IMR-90 (cell line): ENCODE measurements around the gene TLR10. TPM values are rescaled to one million over a fixed set of nuclear protein-coding genes. Genes with fewer than 3 reads are reported as not detected.

Experiments used
- ATAC-seq: fragments of 200-7000 bp; cut with Tn5 transposase; 2 replicates; pipeline ENCODE4 v1.9.1; 2020; ENCODE audit warnings: low read depth, mild to moderate bottlenecking, moderate library complexity
- BruUV-seq: library from RNA; stranded (reverse); fragments of 400-500 nt; replicated peaks from 2 replicates; lab custom pipeline; 2021; lab: Mats Ljungman, UMichigan
- CTCF ChIA-PET: fragments of 300-600 bp; formaldehyde crosslinking; extraction: SDS; loops from one replicate; lab custom pipeline; 2021; ENCODE audit warnings: antibody characterized with exemption; lab: Yijun Ruan, JAX
- POLR2A ChIA-PET: fragments of 300-600 bp; sonication (Branson Sonifier 250); formaldehyde crosslinking; loops from one replicate; lab custom pipeline; 2022; ENCODE audit warnings: antibody characterized with exemption; ENCODE audit not compliant: unreplicated experiment; lab: Charles Lee
- DNase-seq: peaks from one replicate; pipeline ENCODE4 v3.0.0; 2013
- H2AFZ ChIP-seq: replicated peaks from 2 replicates; pipeline ENCODE3; 2013; ENCODE audit warnings: low read length, mild to moderate bottlenecking; ENCODE audit not compliant: poor library complexity
- H2AK5ac ChIP-seq: 2 replicates; pipeline ENCODE4 v1.6.1; 2013; ENCODE audit warnings: low read depth, low read length, inconsistent platforms
- H2AK9ac ChIP-seq: replicated peaks from 2 replicates; pipeline ENCODE3; 2013; ENCODE audit warnings: mild to moderate bottlenecking, low read depth, low read length, moderate library complexity; ENCODE audit not compliant: poor library complexity
- H2BK120ac ChIP-seq: 2 replicates; pipeline ENCODE4 v1.6.1; 2013; ENCODE audit warnings: low read depth, low read length, inconsistent platforms
- H2BK15ac ChIP-seq: 3 replicates; pipeline ENCODE4 v1.6.1; 2013; ENCODE audit warnings: low read depth, low read length, inconsistent platforms
- H2BK20ac ChIP-seq: 2 replicates; pipeline ENCODE4 v1.6.1; 2013; ENCODE audit warnings: low read depth, mild to moderate bottlenecking, inconsistent platforms, low read length, moderate library complexity
- H2BK5ac ChIP-seq: 2 replicates; pipeline ENCODE4 v1.6.1; 2013; ENCODE audit warnings: mild to moderate bottlenecking, low read depth, low read length, inconsistent platforms; ENCODE audit not compliant: poor library complexity, severe bottlenecking
- H3K14ac ChIP-seq: replicated peaks from 2 replicates; pipeline ENCODE4 v1.6.1; 2013; ENCODE audit warnings: low read depth, low read length, inconsistent platforms
- H3K18ac ChIP-seq: 2 replicates; pipeline ENCODE4 v1.6.1; 2013; ENCODE audit warnings: low read depth, low read length, control low read depth
- H3K23ac ChIP-seq: 2 replicates; pipeline ENCODE4 v1.6.1; 2013; ENCODE audit warnings: low read depth, low read length, inconsistent platforms
- H3K27ac ChIP-seq: 2 replicates; pipeline ENCODE4 v1.5.1; 2013; ENCODE audit warnings: mild to moderate bottlenecking, control low read depth, low read length; ENCODE audit not compliant: insufficient read depth
- H3K27me3 ChIP-seq: 2 replicates; pipeline ENCODE4 v1.6.1; 2013; ENCODE audit warnings: low read length; ENCODE audit not compliant: control insufficient read depth, insufficient read depth
- H3K36me3 ChIP-seq: 2 replicates; pipeline ENCODE4 v1.6.1; 2013; ENCODE audit warnings: low read length, mixed read lengths; ENCODE audit not compliant: control insufficient read depth, insufficient read depth
- H3K4ac ChIP-seq: 2 replicates; pipeline ENCODE4 v1.6.1; 2013; ENCODE audit warnings: low read depth, low read length, inconsistent platforms
- H3K4me1 ChIP-seq: 2 replicates; pipeline ENCODE4 v1.6.1; 2013; ENCODE audit warnings: low read length, mixed read lengths; ENCODE audit not compliant: control insufficient read depth, insufficient read depth
- H3K4me2 ChIP-seq: 2 replicates; pipeline ENCODE4 v1.6.1; 2013; ENCODE audit warnings: low read depth, mild to moderate bottlenecking, control low read depth, low read length, moderate library complexity
- H3K4me3 ChIP-seq: 2 replicates; pipeline ENCODE4 v1.5.1; 2013; ENCODE audit warnings: low read depth, mild to moderate bottlenecking, control low read depth, low read length, moderate library complexity; ENCODE audit not compliant: insufficient read depth
- H3K56ac ChIP-seq: 2 replicates; pipeline ENCODE4 v1.6.1; 2013; ENCODE audit warnings: low read length, inconsistent platforms; ENCODE audit not compliant: insufficient read depth; ENCODE audit errors: extremely low read depth
- H3K79me1 ChIP-seq, 2 experiments: 2 replicates each; pipeline ENCODE4 v1.6.1; 2013; ENCODE audit warnings: low read length in 2 of 2, inconsistent platforms in 1 of 2, low read depth in 1 of 2
- H3K9ac ChIP-seq: 2 replicates; pipeline ENCODE4 v1.6.1; 2013; ENCODE audit warnings: low read depth, low read length, control low read depth
- H3K9me1 ChIP-seq: 2 replicates; pipeline ENCODE4 v1.6.1; 2013; ENCODE audit warnings: low read length, inconsistent platforms; ENCODE audit not compliant: insufficient read depth
- H3K9me3 ChIP-seq: 2 replicates; pipeline ENCODE4 v1.6.1; 2013; ENCODE audit warnings: low read length; ENCODE audit not compliant: control insufficient read depth, insufficient read depth
- H4K20me1 ChIP-seq: 2 replicates; pipeline ENCODE4 v1.6.1; 2013; ENCODE audit warnings: low read length, inconsistent platforms; ENCODE audit not compliant: insufficient read depth
- H4K5ac ChIP-seq: 2 replicates; pipeline ENCODE4 v1.6.1; 2013; ENCODE audit warnings: mild to moderate bottlenecking, low read depth, low read length, control low read depth
- H4K8ac ChIP-seq, 2 experiments: 2 replicates each; pipeline ENCODE4 v1.6.1; 2013; ENCODE audit warnings: low read depth in 2 of 2, low read length in 2 of 2, control low read depth in 1 of 2, inconsistent platforms in 1 of 2
- H4K91ac ChIP-seq: 2 replicates; pipeline ENCODE4 v1.6.1; 2013; ENCODE audit warnings: low read depth, low read length, inconsistent platforms; ENCODE audit not compliant: insufficient read depth
- BHLHE40 ChIP-seq: fragments of 150-350 bp; IDR thresholded peaks from 2 replicates; pipeline ENCODE4 v1.6.1; 2016; ENCODE audit warnings: mild to moderate bottlenecking, low read depth, low read length
- CEBPB ChIP-seq: IDR thresholded peaks from 2 replicates; pipeline ENCODE4 v1.6.1; 2012; ENCODE audit warnings: low read depth, low read length, improper control_type of control experiment
- CHD1 ChIP-seq: IDR thresholded peaks from 2 replicates; pipeline ENCODE4 v1.6.1; 2012; ENCODE audit warnings: low read depth, low read length, improper control_type of control experiment
- CTCF ChIP-seq: conservative IDR thresholded peaks from 2 replicates; pipeline ENCODE4 v1.5.1; 2012; ENCODE audit warnings: mild to moderate bottlenecking, low read depth, low read length, improper control_type of control experiment
- FOS ChIP-seq: fragments of 150-350 bp; IDR thresholded peaks from 2 replicates; pipeline ENCODE4 v1.6.1; 2016; ENCODE audit warnings: low read depth, low read length
- MAFK ChIP-seq: IDR thresholded peaks from 2 replicates; pipeline ENCODE4 v1.6.1; 2012; ENCODE audit warnings: low read depth, low read length, improper control_type of control experiment
- MXI1 ChIP-seq: IDR thresholded peaks from 2 replicates; pipeline ENCODE4 v1.6.1; 2012; ENCODE audit warnings: low read depth, mild to moderate bottlenecking, low read length, moderate library complexity, borderline replicate concordance
- NFE2L2 ChIP-seq: fragments of 150-350 bp; IDR thresholded peaks from 2 replicates; pipeline ENCODE4 v1.6.1; 2016; ENCODE audit warnings: low read depth, mild to moderate bottlenecking, low read length
- POLR2A ChIP-seq: IDR thresholded peaks from 2 replicates; pipeline ENCODE4 v1.6.1; 2012; ENCODE audit warnings: mild to moderate bottlenecking, low read depth, low read length
- RAD21 ChIP-seq: IDR thresholded peaks from 2 replicates; pipeline ENCODE4 v1.6.1; 2012; ENCODE audit warnings: low read length, improper control_type of control experiment
- RCOR1 ChIP-seq: IDR thresholded peaks from 2 replicates; pipeline ENCODE4 v1.6.1; 2012; ENCODE audit warnings: mild to moderate bottlenecking, low read length, improper control_type of control experiment; ENCODE audit not compliant: insufficient replicate concordance
- RFX5 ChIP-seq: IDR thresholded peaks from 2 replicates; pipeline ENCODE4 v1.8.0; 2012; ENCODE audit warnings: low read depth, mild to moderate bottlenecking, low read length, moderate library complexity
- SMC3 ChIP-seq: fragments of 150-350 bp; IDR thresholded peaks from 2 replicates; pipeline ENCODE4 v1.6.1; 2016; ENCODE audit warnings: low read depth, mild to moderate bottlenecking, antibody characterized with exemption, low read length, moderate library complexity
- WGBS, 2 experiments: methylation state at CpG; one replicate each; pipeline versions ENCODE4 v1.1.5 to v1.1.7; 2013; ENCODE audit warnings: missing lambda C conversion rate in 2 of 2; ENCODE audit not compliant: insufficient read length in 1 of 2; ENCODE audit errors: extremely low coverage in 2 of 2; 5-methylcytosine and 5-hydroxymethylcytosine counted together
- dilution Hi-C: fragments of 300-500 bp; cut with HindIII; formaldehyde crosslinking; loops from one replicate; pipeline ENCODE4 v1.14.3; 2018; ENCODE audit warnings: low sequenced_read_pairs; ENCODE audit not compliant: unreplicated experiment
- in situ Hi-C: fragments of 300-500 bp; cut with MboI; formaldehyde crosslinking; loops from 3 replicates; pipeline ENCODE4 v1.14.3; 2019; ENCODE audit warnings: low sequenced_read_pairs, inconsistent platforms, mixed read lengths
- intact Hi-C: fragments of 100-400 bp; cut with micrococcal nuclease; formaldehyde crosslinking; loops from 2 replicates; pipeline ENCODE4 v1.10.0; 2022
- polyA plus RNA-seq, 3 experiments: library from polyadenylated mRNA; depleted of rRNA; stranded (reverse); fragments of >200 nt; gene quantifications; 2 replicates each; pipeline ENCODE4 v1.2.3, GENCODE V29; 2012; ENCODE audit warnings: low replicate concordance in 1 of 3
- total RNA-seq: library from RNA; depleted of rRNA; stranded (reverse); fragments of >200 nt; gene quantifications from 2 replicates; pipeline ENCODE4 v1.2.3, GENCODE V29; 2012
- TF ChIP-seq, protein P1 (sequence below): fragments of 150-350 bp; IDR thresholded peaks from 2 replicates; pipeline ENCODE4 v1.6.1; 2017; ENCODE audit warnings: mild to moderate bottlenecking, antibody characterized with exemption, low read length, low read depth
- TF ChIP-seq, protein P2 (sequence below): fragments of 150-350 bp; IDR thresholded peaks from 2 replicates; pipeline ENCODE4 v1.6.1; 2016; ENCODE audit warnings: low read depth, mild to moderate bottlenecking, low read length, moderate library complexity, borderline replicate concordance

The TLR10 gene
- total and polyA plus RNA-seq, 2 of the 4 experiments (the other 2 are of a cell fraction) = not detected

DNA sequence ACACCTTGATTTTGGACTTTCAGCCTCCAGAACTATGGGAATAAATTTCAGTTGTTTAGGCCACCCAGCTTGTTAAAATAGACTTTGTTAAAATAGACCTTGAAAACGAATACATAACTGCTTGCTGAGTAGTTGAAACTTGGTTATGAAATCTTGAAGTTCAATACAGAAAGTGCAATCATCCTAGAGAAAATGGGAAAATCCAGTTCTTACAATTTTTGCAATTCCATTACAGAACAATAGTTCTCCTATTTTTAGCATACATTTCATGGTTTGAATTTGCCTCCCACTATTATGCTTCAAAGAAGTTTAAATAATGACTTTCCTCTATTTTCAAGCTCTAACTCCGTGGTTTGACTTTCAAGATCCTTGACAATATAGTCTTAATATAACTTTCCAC lies 11.3 kb upstream of the TLR10 start:
- peaks cover 3% of the 10 kb centered on the region; the same call in 1 of the 2 replicates for H3K27me3 ChIP-seq
- no peak overlapping the region for H3K23ac ChIP-seq
- intact Hi-C loops (no loop called here), dilution Hi-C loops (no loop called here), in situ Hi-C loops (no loop called here)
- no peak for TF ChIP-seq CEBPB
- TF ChIP-seq BHLHE40 = no peak
- TF ChIP-seq RCOR1 = no peak
- TF ChIP-seq RFX5 = no peak
- TF ChIP-seq SMC3 = no peak
- no peak for TF ChIP-seq MAFK
- no peak for TF ChIP-seq FOS
- no peak for TF ChIP-seq POLR2A
- TF ChIP-seq, protein P1, sequence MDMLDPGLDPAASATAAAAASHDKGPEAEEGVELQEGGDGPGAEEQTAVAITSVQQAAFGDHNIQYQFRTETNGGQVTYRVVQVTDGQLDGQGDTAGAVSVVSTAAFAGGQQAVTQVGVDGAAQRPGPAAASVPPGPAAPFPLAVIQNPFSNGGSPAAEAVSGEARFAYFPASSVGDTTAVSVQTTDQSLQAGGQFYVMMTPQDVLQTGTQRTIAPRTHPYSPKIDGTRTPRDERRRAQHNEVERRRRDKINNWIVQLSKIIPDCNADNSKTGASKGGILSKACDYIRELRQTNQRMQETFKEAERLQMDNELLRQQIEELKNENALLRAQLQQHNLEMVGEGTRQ = no peak
- TF ChIP-seq MXI1 = no peak
- no peak for TF ChIP-seq RAD21
- TF ChIP-seq NFE2L2 = no peak
- TF ChIP-seq CHD1 = no peak
- TF ChIP-seq CTCF = no peak
- TF ChIP-seq, protein P2, sequence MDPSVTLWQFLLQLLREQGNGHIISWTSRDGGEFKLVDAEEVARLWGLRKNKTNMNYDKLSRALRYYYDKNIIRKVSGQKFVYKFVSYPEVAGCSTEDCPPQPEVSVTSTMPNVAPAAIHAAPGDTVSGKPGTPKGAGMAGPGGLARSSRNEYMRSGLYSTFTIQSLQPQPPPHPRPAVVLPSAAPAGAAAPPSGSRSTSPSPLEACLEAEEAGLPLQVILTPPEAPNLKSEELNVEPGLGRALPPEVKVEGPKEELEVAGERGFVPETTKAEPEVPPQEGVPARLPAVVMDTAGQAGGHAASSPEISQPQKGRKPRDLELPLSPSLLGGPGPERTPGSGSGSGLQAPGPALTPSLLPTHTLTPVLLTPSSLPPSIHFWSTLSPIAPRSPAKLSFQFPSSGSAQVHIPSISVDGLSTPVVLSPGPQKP = no peak
- no peak overlapping the region for H2BK5ac ChIP-seq
- H2AK5ac ChIP-seq = no peak overlapping the region
- H2AK9ac ChIP-seq = no peak overlapping the region
- CTCF ChIA-PET = no interaction called here
- WGBS, 2 experiments = 50% methylated on average over 1 of the region's 2 CpGs; no CpG with 5 or more reads in 1 of the 2 experiments
- no peak overlapping the region for H3K56ac ChIP-seq
- H3K9me1 ChIP-seq = no peaks in the 10 kb centered on the region
- no peaks in the 10 kb centered on the region for H3K4me1 ChIP-seq
- H4K5ac ChIP-seq = no peak overlapping the region
- no peak overlapping the region for H3K14ac ChIP-seq
- H3K4ac ChIP-seq = no peak overlapping the region
- no peak overlapping the region for H3K4me2 ChIP-seq
- H3K27ac ChIP-seq = no peak overlapping the region
- ATAC-seq (no peak), DNase-seq (no peak)
- no peaks in the 10 kb centered on the region for H4K20me1 ChIP-seq
- no peaks in the 10 kb centered on the region; the same call in 1 of the 2 replicates for H3K9me3 ChIP-seq
- H4K91ac ChIP-seq = no peak overlapping the region
- H4K8ac ChIP-seq = no peak overlapping the region
- H3K18ac ChIP-seq = no peak overlapping the region
- H3K9ac ChIP-seq = no peak overlapping the region
- H2BK15ac ChIP-seq = no peak overlapping the region
- H2BK20ac ChIP-seq = no peak overlapping the region
- POLR2A ChIA-PET = interaction anchor here (0.6 kb wide), 1 partner anchor 9 kb away, joined by 3 read pairs; no protein-coding TSS in a partner anchor
- no peaks in the 10 kb centered on the region for H3K36me3 ChIP-seq
- no TSS peak for BruUV-seq
- H2BK120ac ChIP-seq = no peak overlapping the region
- no peak overlapping the region for H2AFZ ChIP-seq
- H3K4me3 ChIP-seq = no peak overlapping the region
- no peaks in the 10 kb centered on the region for H3K79me1 ChIP-seq
